B cell (primary cell): ENCODE results near the gene KLF11.

Experiments
- CTCF ChIP-seq: fragments of 200-600 bp; IDR thresholded peaks from one replicate; pipeline ENCODE4 v1.8.0; 2022; ENCODE audit warnings: antibody characterized with exemption, mild to moderate bottlenecking
- EZH2 ChIP-seq: IDR thresholded peaks from 2 replicates; pipeline ENCODE4 v1.6.1; 2012; ENCODE audit warnings: borderline replicate concordance, low read depth, mild to moderate bottlenecking, moderate library complexity, low read length; ENCODE audit not compliant: insufficient read depth, poor library complexity, severe bottlenecking

GRCh38 chr2:10059552-10060335, 16.4 kb downstream of the KLF11 start:
- TF ChIP-seq CTCF, result no peak
- TF ChIP-seq EZH2, result no peak
